ENCODE results near the gene MEAF6. TPM values are rescaled to one million over a fixed set of nuclear protein-coding genes. Genes with fewer than 3 reads are reported as not detected.

Gene MEAF6
- total and polyA plus RNA-seq, 2 of the 4 experiments (the other 2 are of a cell fraction): 36.2 to 40.7 TPM

GRCh38 chr1:37477946-37478345 lies 36.6 kb downstream of the MEAF6 start:
- Histone ChIP-seq H3K9ac (ENCODE audit: low read depth, low read length) (peak overlapping the region; percentile 83; the same call in 1 of the 2 replicates), H4K8ac (ENCODE audit: low read depth in 2 of 2, low read length in 2 of 2) (peak overlapping the region; percentile 86 to 95), H3K9me1 (ENCODE audit: insufficient read depth, low read length) (peaks cover 24% of the 10 kb centered on the region), H3K36me3 (ENCODE audit: control insufficient read depth, insufficient read depth, low read length) (peaks cover 50% of the 10 kb centered on the region), H2AFZ (replicated peaks; ENCODE audit: low read length, poor library complexity) (no peak overlapping the region), H4K20me1 (ENCODE audit: insufficient read depth, low read length) (peaks cover 23% of the 10 kb centered on the region), H3K27ac (ENCODE audit: insufficient read depth, low read length) (peak overlapping the region; percentile 94), H3K23ac (ENCODE audit: low read depth, low read length) (0 out of 2 replicates have a peak overlapping the region, but pooled peaks have one; percentile 41), H2BK5ac (ENCODE audit: low read depth, low read length, poor library complexity, severe bottlenecking) (peak overlapping the region; percentile 97), H2AK9ac (replicated peaks; ENCODE audit: low read depth, low read length, poor library complexity) (peak overlapping the region; percentile 98), H3K27me3 (ENCODE audit: control insufficient read depth, insufficient read depth, low read length) (no peaks in the 10 kb centered on the region), H3K4ac (ENCODE audit: low read depth, low read length) (peak overlapping the region; percentile 99), H3K14ac (replicated peaks; ENCODE audit: low read depth, low read length) (peak overlapping the region; percentile 96; the same call in 1 of the 2 replicates), H3K79me1 (ENCODE audit: low read depth in 1 of 2, low read length in 2 of 2) (peaks cover 30 to 80% of the 10 kb centered on the region in 2 experiments; a peak in 3 of 4 replicates), H2BK120ac (ENCODE audit: low read depth, low read length) (peak overlapping the region; percentile 94), H3K9me3 (ENCODE audit: control insufficient read depth, insufficient read depth, low read length) (no peaks in the 10 kb centered on the region), H3K56ac (ENCODE audit: extremely low read depth, insufficient read depth, low read length) (peak overlapping the region; percentile 72; the same call in 1 of the 2 replicates), H3K4me2 (ENCODE audit: low read depth, low read length) (peak overlapping the region; percentile 96), H4K5ac (ENCODE audit: low read depth, low read length) (no peak overlapping the region; the same call in 1 of the 2 replicates), H3K18ac (ENCODE audit: low read depth, low read length) (peak overlapping the region; percentile 2; the same call in 1 of the 2 replicates), H2BK15ac (ENCODE audit: low read depth, low read length) (peak overlapping the region; percentile 83; the same call in 2 of the 3 replicates), H2AK5ac (ENCODE audit: low read depth, low read length) (peak overlapping the region; percentile 90), H3K4me3 (ENCODE audit: insufficient read depth, low read depth, low read length) (no peak overlapping the region), H2BK20ac (ENCODE audit: low read depth, low read length) (peak overlapping the region; percentile 39), H4K91ac (ENCODE audit: insufficient read depth, low read depth, low read length) (peak overlapping the region; percentile 95), H3K4me1 (ENCODE audit: control insufficient read depth, insufficient read depth, low read length) (peaks cover 49% of the 10 kb centered on the region)
- in situ Hi-C loops (cut with MboI; ENCODE audit: low sequenced_read_pairs): no loop called here
- ChIA-PET POLR2A (ENCODE audit: unreplicated experiment) (no interaction called here), CTCF (interaction anchor here (0.6 to 3.8 kb wide), 4 partner anchors 9 to 1167 kb away, joined by 3 to 24 read pairs (median 4); no protein-coding TSS in a partner anchor)
- DNase-seq: no peak
- BruUV-seq (replicated peaks): no TSS peak
- no CpG with 5 or more reads among the region's 5 CpGs for WGBS, 2 experiments (ENCODE audit: extremely low coverage in 2 of 2, insufficient read length in 1 of 2)
- intact Hi-C loops (cut with micrococcal nuclease): loop anchor here (5.0 kb wide), 1 partner anchor 214 kb away; the partner anchor contains the start of gene CDCA8
- no peak for ATAC-seq (ENCODE audit: low read depth)
- dilution Hi-C loops (cut with HindIII; ENCODE audit: low sequenced_read_pairs, unreplicated experiment): no loop called here
- no peak for TF ChIP-seq RAD21 (IDR thresholded peaks at IDR 0.05; ENCODE audit: low read length)
- no peak for TF ChIP-seq NFE2L2 (IDR thresholded peaks at IDR 0.05; ENCODE audit: low read depth, low read length)
- no peak for TF ChIP-seq MAZ (IDR thresholded peaks at IDR 0.05; ENCODE audit: borderline replicate concordance, low read depth, low read length)
- no peak for TF ChIP-seq RFX5 (IDR thresholded peaks at IDR 0.05; ENCODE audit: low read depth, low read length)
- TF ChIP-seq BHLHE40 (IDR thresholded peaks at IDR 0.05; ENCODE audit: low read depth, low read length): no peak
- TF ChIP-seq SMC3 (IDR thresholded peaks at IDR 0.05; ENCODE audit: low read depth, low read length): no peak
- no peak for TF ChIP-seq POLR2A (IDR thresholded peaks at IDR 0.05; ENCODE audit: low read depth, low read length)
